RWPE2 (cell line): ENCODE measurements around the gene CA10.

Experiments
- ATAC-seq: fragments of 200-7000 bp; cut with Tn5 transposase; 3 replicates; pipeline ENCODE4 v1.9.1; 2021; ENCODE audit warnings: low read depth
- DNase-seq: peaks from one replicate; pipeline ENCODE4 v3.0.0-alpha.2; 2020; ENCODE audit warnings: low spot score
- H3K27ac ChIP-seq: fragments of 450-650 bp; 2 replicates; pipeline ENCODE4 v1.5.1; 2017; ENCODE audit warnings: mild to moderate bottlenecking; ENCODE audit not compliant: poor library complexity, severe bottlenecking
- H3K27me3 ChIP-seq: fragments of 250-450 bp; sonication (Bioruptor Pico); 2 replicates; pipeline ENCODE4 v1.5.1; 2021; ENCODE audit warnings: mild to moderate bottlenecking, moderate library complexity; ENCODE audit not compliant: insufficient read depth, poor library complexity, severe bottlenecking
- H3K36me3 ChIP-seq: fragments of 250-450 bp; sonication (Bioruptor Pico); 2 replicates; pipeline ENCODE4 v1.5.1; 2020; ENCODE audit warnings: low read depth, mild to moderate bottlenecking, moderate library complexity
- H3K4me1 ChIP-seq: fragments of 250-450 bp; sonication (Bioruptor Pico); 2 replicates; pipeline ENCODE4 v1.5.1; 2021; ENCODE audit warnings: mild to moderate bottlenecking, moderate library complexity; ENCODE audit not compliant: insufficient read depth, poor library complexity, severe bottlenecking
- H3K4me3 ChIP-seq: fragments of 250-450 bp; sonication (Bioruptor Pico); 2 replicates; pipeline ENCODE4 v1.5.1; 2021; ENCODE audit warnings: mild to moderate bottlenecking, moderate library complexity; ENCODE audit not compliant: severe bottlenecking
- H3K9me3 ChIP-seq: fragments of 250-450 bp; sonication (Bioruptor Pico); 2 replicates; pipeline ENCODE4 v1.5.1; 2021; ENCODE audit warnings: mild to moderate bottlenecking, moderate library complexity; ENCODE audit not compliant: severe bottlenecking
- TF ChIP-seq, protein P1 (sequence below): fragments of 450-650 bp; IDR thresholded peaks from one replicate; pipeline ENCODE4 v1.5.1; 2017; ENCODE audit warnings: mild to moderate bottlenecking, moderate library complexity; ENCODE audit not compliant: poor library complexity, severe bottlenecking

The CA10 gene

DNA sequence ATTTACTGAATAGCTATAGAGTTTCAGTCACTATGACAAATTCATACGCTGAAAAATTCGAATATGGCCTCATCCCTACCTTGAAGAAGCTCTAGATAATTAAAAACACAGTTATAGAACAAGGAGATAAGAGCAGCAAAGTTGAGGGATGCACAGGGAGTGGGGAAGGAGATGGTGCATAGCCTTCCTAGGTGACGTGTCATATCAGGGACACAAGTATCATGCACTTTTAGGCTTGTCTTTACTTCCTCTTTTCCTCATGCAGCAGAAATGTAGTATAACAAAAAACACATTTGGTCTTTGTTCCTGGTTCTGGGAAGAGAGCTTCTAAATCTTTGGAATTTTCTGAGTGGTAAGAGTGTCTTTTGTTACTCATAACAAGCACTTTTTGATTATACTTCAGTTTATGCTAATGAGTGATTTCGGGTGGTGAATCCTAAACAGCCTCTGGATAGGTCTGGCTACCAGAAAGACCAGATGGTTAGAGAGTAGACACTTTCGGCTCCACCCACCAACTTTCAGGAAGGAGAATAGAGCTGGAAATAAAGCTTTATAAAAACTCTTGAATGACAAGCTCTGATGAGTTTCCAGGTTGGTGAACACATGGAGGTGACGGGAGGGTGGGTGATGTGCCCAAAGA, 556.8 kb downstream of the CA10 start:
- H3K4me3 ChIP-seq: no peak overlapping the region

DNA sequence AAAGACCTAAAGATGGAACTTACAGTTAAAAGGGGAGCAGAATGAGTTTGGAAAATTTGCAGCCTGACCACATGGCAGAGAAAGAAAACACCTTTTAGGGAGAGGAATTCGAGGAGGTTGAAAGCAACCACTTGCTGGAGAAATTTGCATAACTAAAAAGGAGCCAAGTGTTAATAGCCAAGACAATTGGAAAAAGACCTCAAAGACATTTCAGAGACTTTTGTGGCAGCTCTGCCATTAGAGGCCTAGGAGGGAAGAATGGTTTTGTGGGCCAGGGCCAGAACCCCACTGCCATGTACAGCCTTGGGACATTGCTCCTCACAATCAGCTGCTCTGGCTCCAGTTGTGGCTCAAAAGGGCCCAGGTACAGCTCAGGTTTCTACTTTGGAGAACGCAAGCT, 559.7 kb downstream of the CA10 start:
- DNase-seq: no peak

More for the DNA sequence above, 556.8 kb downstream of the CA10 start:
- no peaks in the 10 kb centered on the region for H3K9me3 ChIP-seq
- no peak overlapping the region for H3K27ac ChIP-seq
- no peaks in the 10 kb centered on the region for H3K4me1 ChIP-seq
- H3K36me3 ChIP-seq: no peaks in the 10 kb centered on the region
- DNase-seq (no peak), ATAC-seq (no peak)
- no peaks in the 10 kb centered on the region for H3K27me3 ChIP-seq
- TF ChIP-seq, protein P1, sequence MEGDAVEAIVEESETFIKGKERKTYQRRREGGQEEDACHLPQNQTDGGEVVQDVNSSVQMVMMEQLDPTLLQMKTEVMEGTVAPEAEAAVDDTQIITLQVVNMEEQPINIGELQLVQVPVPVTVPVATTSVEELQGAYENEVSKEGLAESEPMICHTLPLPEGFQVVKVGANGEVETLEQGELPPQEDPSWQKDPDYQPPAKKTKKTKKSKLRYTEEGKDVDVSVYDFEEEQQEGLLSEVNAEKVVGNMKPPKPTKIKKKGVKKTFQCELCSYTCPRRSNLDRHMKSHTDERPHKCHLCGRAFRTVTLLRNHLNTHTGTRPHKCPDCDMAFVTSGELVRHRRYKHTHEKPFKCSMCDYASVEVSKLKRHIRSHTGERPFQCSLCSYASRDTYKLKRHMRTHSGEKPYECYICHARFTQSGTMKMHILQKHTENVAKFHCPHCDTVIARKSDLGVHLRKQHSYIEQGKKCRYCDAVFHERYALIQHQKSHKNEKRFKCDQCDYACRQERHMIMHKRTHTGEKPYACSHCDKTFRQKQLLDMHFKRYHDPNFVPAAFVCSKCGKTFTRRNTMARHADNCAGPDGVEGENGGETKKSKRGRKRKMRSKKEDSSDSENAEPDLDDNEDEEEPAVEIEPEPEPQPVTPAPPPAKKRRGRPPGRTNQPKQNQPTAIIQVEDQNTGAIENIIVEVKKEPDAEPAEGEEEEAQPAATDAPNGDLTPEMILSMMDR: no peak

DNA sequence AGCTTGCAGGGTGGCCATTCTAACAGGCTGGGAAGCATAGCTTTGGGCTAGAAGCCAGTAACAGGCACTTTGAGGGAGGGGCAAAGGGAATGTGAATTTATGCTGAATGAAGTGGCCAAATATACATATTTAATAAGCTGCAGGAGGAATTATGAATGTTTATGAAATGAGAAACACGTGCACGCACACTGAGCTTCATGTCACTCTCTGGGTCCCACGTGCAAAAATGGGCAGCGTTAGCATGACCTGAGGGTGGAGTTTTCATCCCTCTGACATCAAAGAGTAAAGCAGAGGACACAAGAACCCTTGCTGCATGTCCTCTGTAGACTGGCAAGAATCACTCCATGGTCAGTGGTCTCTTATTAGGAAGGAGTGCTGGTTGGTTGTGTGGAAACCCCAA, 561.2 kb downstream of the CA10 start:
- Histone ChIP-seq H3K27me3 (peaks cover under 1% of the 10 kb centered on the region), H3K9me3 (no peaks in the 10 kb centered on the region), H3K27ac (no peak overlapping the region), H3K4me1 (no peaks in the 10 kb centered on the region), H3K36me3 (no peaks in the 10 kb centered on the region), H3K4me3 (no peak overlapping the region)
- no peak for ATAC-seq
- TF ChIP-seq, protein P1: no peak
- no peak for DNase-seq

More for the DNA sequence above, 559.7 kb downstream of the CA10 start:
- H3K9me3 ChIP-seq: no peaks in the 10 kb centered on the region
- no peak overlapping the region for H3K4me3 ChIP-seq
- no peaks in the 10 kb centered on the region for H3K4me1 ChIP-seq
- no peaks in the 10 kb centered on the region for H3K36me3 ChIP-seq
- no peak for ATAC-seq
- no peaks in the 10 kb centered on the region for H3K27me3 ChIP-seq
- TF ChIP-seq, protein P1: no peak
- no peak overlapping the region for H3K27ac ChIP-seq

DNA sequence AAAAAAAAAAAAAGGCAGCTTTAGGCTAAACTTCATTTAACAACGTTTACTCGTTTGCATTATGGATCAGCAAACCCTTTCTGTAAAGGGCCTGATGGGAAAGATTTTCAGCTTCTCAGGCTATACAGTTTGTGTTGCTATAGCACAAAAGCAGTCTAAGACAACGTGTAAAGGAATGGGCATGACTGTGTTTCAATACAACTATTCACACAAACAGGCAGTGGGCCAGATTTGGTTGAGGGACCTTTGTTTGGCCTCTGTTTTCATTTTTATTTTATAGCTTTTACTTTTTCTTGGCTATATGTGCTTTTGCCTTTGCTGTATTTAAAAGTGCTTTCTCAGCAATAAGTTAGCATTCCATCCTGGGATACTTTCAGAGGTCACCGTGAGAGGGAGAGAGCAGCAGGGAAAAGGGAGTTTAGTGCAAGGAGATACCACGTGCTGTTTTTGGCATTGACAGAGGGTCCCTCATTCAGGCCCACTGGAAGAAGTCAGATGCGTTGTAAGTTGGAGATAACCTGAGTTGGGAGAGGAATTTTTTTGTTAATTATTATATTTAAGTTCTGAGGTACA, 562.6 kb downstream of the CA10 start:
- Histone ChIP-seq H3K4me1 (no peaks in the 10 kb centered on the region), H3K27me3 (peaks cover 6% of the 10 kb centered on the region), H3K4me3 (no peak overlapping the region), H3K9me3 (no peaks in the 10 kb centered on the region), H3K36me3 (no peaks in the 10 kb centered on the region), H3K27ac (no peak overlapping the region)
- DNase-seq (no peak), ATAC-seq (no peak)
- TF ChIP-seq, protein P1: no peak

DNA sequence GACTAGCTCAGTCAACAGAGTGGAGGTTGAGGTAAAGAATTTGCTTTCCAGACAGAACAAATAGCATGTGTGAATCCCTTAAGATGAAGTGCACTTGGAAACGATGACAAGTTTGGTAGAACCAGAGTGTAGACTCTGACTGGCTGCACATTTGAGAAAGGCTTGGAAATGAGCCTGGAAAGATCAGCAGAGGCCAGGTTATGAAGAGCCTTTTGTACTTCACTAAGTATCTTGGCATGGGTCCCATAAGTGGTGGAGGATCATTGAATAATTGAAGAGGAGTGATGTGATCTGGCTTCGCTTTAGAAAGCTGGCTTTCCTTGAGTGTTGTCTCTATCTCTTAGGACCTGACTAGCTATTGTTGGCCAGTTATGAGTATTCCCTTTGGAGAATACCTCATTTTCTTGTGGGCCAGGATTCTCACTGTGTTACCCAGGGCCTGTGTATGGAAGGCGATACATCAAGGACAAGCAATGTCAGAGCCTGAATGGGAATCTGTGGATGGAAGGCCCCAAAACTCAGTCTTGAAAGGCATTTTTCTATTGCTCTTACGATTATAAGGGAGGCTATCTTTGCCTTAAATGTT, 568.4 kb downstream of the CA10 start:
- TF ChIP-seq, protein P1: no peak
- Histone ChIP-seq H3K36me3 (no peaks in the 10 kb centered on the region), H3K9me3 (no peaks in the 10 kb centered on the region), H3K27me3 (peaks cover 6% of the 10 kb centered on the region), H3K4me1 (no peaks in the 10 kb centered on the region), H3K27ac (no peak overlapping the region), H3K4me3 (no peak overlapping the region)
- ATAC-seq (no peak), DNase-seq (no peak)
